SU-DHL-6 (cell line): ENCODE measurements around the gene EPYC.

Experiments
- CTCF ChIP-seq: fragments of 200-600 bp; sonication (generic); IDR thresholded peaks from one replicate; pipeline ENCODE4 v1.5.1; 2017; ENCODE audit warnings: antibody characterized with exemption, mild to moderate bottlenecking, low read length, moderate library complexity; ENCODE audit not compliant: insufficient read depth, poor library complexity, severe bottlenecking
- EZH2phosphoT487 ChIP-seq: fragments of 200-600 bp; sonication (generic), shearing (Covaris generic); conservative IDR thresholded peaks from 2 replicates; pipeline ENCODE4 v1.6.1; 2018; ENCODE audit warnings: mild to moderate bottlenecking, antibody characterized with exemption, low read length, moderate library complexity, mixed read lengths

GRCh38 chr12:90982170-90982569 lies 22.6 kb downstream of the EPYC start:
- TF ChIP-seq CTCF = no peak
- no peak for TF ChIP-seq EZH2phosphoT487
